CD4-positive, CD25-positive, alpha-beta regulatory T cell (primary cell): ENCODE data around the gene MYO1E. TPM values are rescaled to one million over a fixed set of nuclear protein-coding genes. Genes with fewer than 3 reads are reported as not detected.
"Not testable (repeated sequence)": the region's sequence is repeated elsewhere in the genome, so short reads cannot be mapped to it uniquely, and the experiment has no call there.

Experiments used
- ATAC-seq, 2 donors: fragments of 150-1000 bp; cut with Tn5 transposase; one replicate each; pipeline ENCODE4 v1.10.0; 2021; ENCODE audit warnings: low read depth in 2 of 2, moderate number of reproducible peaks in 2 of 2, moderate library complexity in 1 of 2
- DNase-seq, 3 donors: peaks; one replicate each; pipeline versions ENCODE4 v3.0.0 to v3.0.0-alpha.2; 2012 to 2022; ENCODE audit warnings: mixed read lengths in 1 of 3
- H3K27ac ChIP-seq: one replicate; pipeline ENCODE4 v1.7.0; 2013; ENCODE audit warnings: mild to moderate bottlenecking, low read length; ENCODE audit not compliant: insufficient read depth, poor library complexity, severe bottlenecking
- H3K27me3 ChIP-seq: one replicate; pipeline ENCODE4 v1.7.0; 2013; ENCODE audit warnings: low read length; ENCODE audit not compliant: control insufficient read depth, insufficient read depth
- H3K36me3 ChIP-seq: one replicate; pipeline ENCODE4 v1.7.0; 2013; ENCODE audit warnings: mild to moderate bottlenecking, low read length, moderate library complexity; ENCODE audit not compliant: control insufficient read depth, insufficient read depth
- H3K4me1 ChIP-seq: 2 replicates; pipeline ENCODE4 v1.7.0; 2013; ENCODE audit warnings: mild to moderate bottlenecking, low read length; ENCODE audit not compliant: insufficient read depth, control insufficient read depth, poor library complexity, severe bottlenecking
- H3K4me3 ChIP-seq: one replicate; pipeline ENCODE4 v1.7.0; 2013; ENCODE audit warnings: low read depth, mild to moderate bottlenecking, low read length, moderate library complexity
- H3K9me3 ChIP-seq, 2 experiments: 1 replicate in 1 of 2; 2 replicates in 1 of 2; pipeline ENCODE4 v1.7.0; 2013; ENCODE audit warnings: low read length in 2 of 2, mild to moderate bottlenecking in 1 of 2, moderate library complexity in 1 of 2; ENCODE audit not compliant: control insufficient read depth in 2 of 2
- H3K27ac Mint-ChIP-seq, 3 donors: one replicate each; pipeline ENCODE4 v1.8.0; 2020 to 2022; ENCODE audit warnings: mild to moderate bottlenecking in 3 of 3, mixed read lengths in 3 of 3, moderate library complexity in 2 of 3
- H3K27me3 Mint-ChIP-seq: one replicate; pipeline ENCODE4 v1.8.0; 2022; ENCODE audit warnings: mild to moderate bottlenecking, mixed read lengths
- H3K36me3 Mint-ChIP-seq: one replicate; pipeline ENCODE4 v1.8.0; 2020; ENCODE audit warnings: mixed read lengths
- H3K4me1 Mint-ChIP-seq, 4 donors: one replicate each; pipeline ENCODE4 v1.8.0; 2020 to 2022; ENCODE audit warnings: mixed read lengths in 4 of 4, mild to moderate bottlenecking in 1 of 4
- H3K4me3 Mint-ChIP-seq, 4 donors: one replicate each; pipeline ENCODE4 v1.8.0; 2020 to 2022; ENCODE audit warnings: mild to moderate bottlenecking in 4 of 4, mixed read lengths in 4 of 4, moderate library complexity in 3 of 4
- H3K9me3 Mint-ChIP-seq, 7 donors: one replicate each; pipeline ENCODE4 v1.8.0; 2020 to 2022; ENCODE audit warnings: mixed read lengths in 7 of 7, mild to moderate bottlenecking in 3 of 7, moderate library complexity in 2 of 7
- polyA plus RNA-seq, 4 donors: library from polyadenylated mRNA; unstranded; fragments of 300-500 nt; fragmentation: Illumina TruSeq; gene quantifications; one replicate each; pipeline ENCODE4 v1.2.3, GENCODE V29; 2021
- total RNA-seq: library from RNA; stranded (reverse); gene quantifications from one replicate; pipeline ENCODE4 v1.2.3, GENCODE V29; 2022

The MYO1E gene
- total and polyA plus RNA-seq, 5 donors from 2014 or later, result 0.14 to 1.6 (median 0.75) TPM

- peak overlapping the region; percentile 28 for H3K4me3 ChIP-seq
- Mint-ChIP-seq H3K4me3 (no peak overlapping the region), H3K9me3 (no peaks in the 10 kb centered on the region), H3K4me1 (peaks cover 9 to 27% (median 16%) of the 10 kb centered on the region in 4 donors), H3K36me3 (no peaks in the 10 kb centered on the region), H3K27ac (peak overlapping the region; percentile 10 to 77 (median 63)), H3K27me3 (no peaks in the 10 kb centered on the region)
- H3K36me3 ChIP-seq, result no peaks in the 10 kb centered on the region
- no peaks in the 10 kb centered on the region for H3K27me3 ChIP-seq
- no peaks in the 10 kb centered on the region for H3K4me1 ChIP-seq
- ATAC-seq (peak; percentile 87 to 88), DNase-seq (peak; percentile 41 to 80 (median 69))
- H3K9me3 ChIP-seq, result no peaks in the 10 kb centered on the region
- no peak overlapping the region for H3K27ac ChIP-seq
Observed at GRCh38 chr15:59138243-59138642, 234.4 kb downstream of the MYO1E start.

- peaks cover 9 to 27% (median 16%) of the 10 kb centered on the region in 4 donors for H3K4me1 Mint-ChIP-seq
- H3K27ac ChIP-seq, result no peak overlapping the region
- H3K27me3 Mint-ChIP-seq, result no peaks in the 10 kb centered on the region
- peak overlapping the region; percentile 2 to 77 (median 63) for H3K27ac Mint-ChIP-seq
- H3K4me3 ChIP-seq, result peak overlapping the region; percentile 28
- H3K36me3 ChIP-seq, result no peaks in the 10 kb centered on the region
- no peaks in the 10 kb centered on the region for H3K9me3 Mint-ChIP-seq
- ATAC-seq (no peak), DNase-seq (peak in 1 of 3 donors; percentile 29)
- H3K9me3 ChIP-seq, result no peaks in the 10 kb centered on the region
- H3K36me3 Mint-ChIP-seq, result no peaks in the 10 kb centered on the region
- H3K4me1 ChIP-seq, result no peaks in the 10 kb centered on the region
- H3K27me3 ChIP-seq, result no peaks in the 10 kb centered on the region
- H3K4me3 Mint-ChIP-seq, result peak overlapping the region in 2 of 4 donors; percentile 12 to 28
Observed at GRCh38 chr15:59137566-59137965, 235.1 kb downstream of the MYO1E start.

- no peaks in the 10 kb centered on the region for H3K27me3 Mint-ChIP-seq
- Histone ChIP-seq H3K27ac (no peak overlapping the region), H3K36me3 (no peaks in the 10 kb centered on the region), H3K4me3 (no peak overlapping the region), H3K27me3 (no peaks in the 10 kb centered on the region), H3K4me1 (no peaks in the 10 kb centered on the region), H3K9me3 (peaks cover 0 to 2% of the 10 kb centered on the region in 2 experiments)
- H3K4me1 Mint-ChIP-seq, result peaks cover 7 to 17% (median 12%) of the 10 kb centered on the region in 4 donors
- H3K4me3 Mint-ChIP-seq, result no peak overlapping the region
- H3K9me3 Mint-ChIP-seq, result peaks cover 0 to 11% (median 1%) of the 10 kb centered on the region in 7 donors
- H3K36me3 Mint-ChIP-seq, result no peaks in the 10 kb centered on the region
- ATAC-seq, result no peak
- H3K27ac Mint-ChIP-seq, result no peak overlapping the region
- DNase-seq, result no peak
Observed at GRCh38 chr15:59133929-59134427, 238.7 kb downstream of the MYO1E start.

DNA sequence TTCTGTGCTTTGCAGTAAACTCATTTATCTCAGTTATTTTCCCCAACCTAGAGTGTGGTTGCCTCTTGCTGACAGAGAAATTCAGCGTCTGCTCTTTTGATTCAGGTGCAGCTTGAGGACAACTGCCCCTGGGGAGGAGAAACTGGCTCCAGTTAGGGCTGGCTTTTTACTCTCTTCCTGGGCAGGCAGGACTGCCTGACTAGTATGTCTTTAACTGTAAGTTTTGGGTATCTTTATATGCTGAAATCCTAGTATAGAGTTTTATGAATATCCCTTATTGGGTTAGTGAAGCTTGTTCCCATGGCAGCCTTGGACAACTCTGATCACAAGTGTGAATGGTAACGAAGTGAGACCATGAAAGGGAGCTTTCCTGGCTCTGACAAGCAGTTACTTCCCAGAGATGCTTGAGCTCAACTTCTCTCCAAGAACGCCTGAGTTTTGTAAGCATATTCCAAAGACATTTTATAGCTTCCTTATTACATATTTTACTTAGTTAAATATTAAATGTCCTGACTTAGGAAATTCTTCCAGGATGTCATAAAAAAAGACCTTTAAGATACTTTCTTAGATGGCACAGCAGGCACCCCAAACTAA lies 240.6 kb downstream of the MYO1E start:
- Histone ChIP-seq H3K36me3 (no peaks in the 10 kb centered on the region), H3K27me3 (no peaks in the 10 kb centered on the region), H3K9me3 (peaks cover 0 to 2% of the 10 kb centered on the region in 2 experiments), H3K4me3 (no peak overlapping the region), H3K4me1 (no peaks in the 10 kb centered on the region), H3K27ac (no peak overlapping the region)
- Mint-ChIP-seq H3K4me1 (peaks cover 0 to 15% (median 6%) of the 10 kb centered on the region in 4 donors), H3K36me3 (peaks cover 7% of the 10 kb centered on the region), H3K9me3 (peaks cover 0 to 11% (median 5%) of the 10 kb centered on the region in 7 donors), H3K27ac (no peak overlapping the region), H3K4me3 (no peak overlapping the region), H3K27me3 (no peaks in the 10 kb centered on the region)
- ATAC-seq, result no peak
- no peak for DNase-seq

DNA sequence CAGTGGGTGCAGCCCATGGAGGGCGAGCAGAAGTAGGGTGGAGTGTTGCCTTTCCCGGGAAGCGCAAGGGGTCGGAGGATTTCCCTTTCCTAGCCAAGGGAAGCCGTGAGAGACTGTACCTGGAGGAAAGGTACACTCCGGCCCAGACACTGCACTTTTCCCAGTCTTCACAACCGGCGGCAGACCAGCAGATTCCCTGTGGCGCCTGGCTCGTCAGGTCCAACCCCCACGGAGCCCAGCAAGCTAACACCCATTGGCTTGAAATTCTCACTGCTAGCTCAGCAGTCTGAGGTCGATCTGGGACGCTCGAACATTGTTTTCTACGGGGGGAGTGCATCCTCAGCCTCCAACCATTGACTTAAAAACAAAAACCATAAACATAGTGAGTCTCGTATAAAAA lies 241.2 kb downstream of the MYO1E start:
- DNase-seq (no peak), ATAC-seq (no peak)
- Histone ChIP-seq H3K4me3 (no peak overlapping the region), H3K27ac (no peak overlapping the region), H3K9me3 (peaks cover 0 to 2% of the 10 kb centered on the region in 2 experiments), H3K4me1 (no peaks in the 10 kb centered on the region), H3K36me3 (no peaks in the 10 kb centered on the region), H3K27me3 (no peaks in the 10 kb centered on the region)
- no peak overlapping the region for H3K4me3 Mint-ChIP-seq
- peaks cover 0 to 15% (median 5%) of the 10 kb centered on the region in 4 donors for H3K4me1 Mint-ChIP-seq
- peaks cover 0 to 11% (median 5%) of the 10 kb centered on the region in 7 donors for H3K9me3 Mint-ChIP-seq
- H3K36me3 Mint-ChIP-seq, result peaks cover 9% of the 10 kb centered on the region
- H3K27me3 Mint-ChIP-seq, result no peaks in the 10 kb centered on the region
- no peak overlapping the region for H3K27ac Mint-ChIP-seq

DNA sequence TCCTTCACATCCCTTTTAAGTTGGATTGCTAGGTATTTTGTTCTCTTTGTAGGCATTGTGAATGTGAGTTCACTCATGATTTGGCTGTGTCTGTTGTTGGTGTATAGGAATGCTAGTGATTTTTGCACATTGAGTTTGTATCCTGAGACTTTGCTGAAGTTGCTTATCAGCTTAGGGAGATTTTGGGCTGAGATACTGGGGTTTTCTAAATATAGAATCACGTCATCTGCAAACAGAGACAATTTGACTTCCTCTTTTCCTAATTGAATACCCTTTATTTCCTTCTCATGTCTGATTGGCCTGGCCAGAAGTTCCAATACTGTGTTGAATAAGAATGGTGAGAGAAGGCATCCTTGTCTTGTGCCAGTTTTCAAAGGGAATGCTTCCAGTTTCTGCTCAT lies 245.4 kb downstream of the MYO1E start:
- H3K4me1 Mint-ChIP-seq, result peaks cover 0 to 15% (median 5%) of the 10 kb centered on the region in 4 donors
- not testable (repeated sequence) for H3K27me3 Mint-ChIP-seq, H3K27me3 ChIP-seq, H3K4me1 ChIP-seq, ATAC-seq, H3K9me3 ChIP-seq, H3K36me3 Mint-ChIP-seq, H3K4me3 Mint-ChIP-seq, H3K36me3 ChIP-seq, H3K27ac ChIP-seq, H3K4me3 ChIP-seq, DNase-seq, H3K27ac Mint-ChIP-seq
- peaks cover 0 to 11% (median 5%) of the 10 kb centered on the region in 7 donors for H3K9me3 Mint-ChIP-seq

DNA sequence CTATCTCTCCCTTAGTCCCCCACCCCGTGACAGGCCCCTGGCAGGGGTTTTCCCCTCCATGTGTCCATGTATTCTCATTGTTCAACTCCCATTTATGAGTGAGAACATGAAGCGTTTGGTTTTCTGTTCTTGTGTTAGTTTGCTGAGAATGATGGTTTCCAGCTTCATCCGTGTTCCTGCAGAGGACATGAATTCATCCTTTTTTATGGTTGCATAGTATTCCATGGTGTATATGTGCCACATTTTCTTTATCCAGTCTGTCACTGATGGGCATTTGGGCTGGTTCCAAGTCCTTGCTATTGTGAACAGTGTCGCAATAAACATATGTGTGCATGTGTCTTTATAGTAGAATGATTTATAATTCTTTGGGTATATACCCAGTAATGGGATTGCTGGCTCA lies 247.0 kb downstream of the MYO1E start:
- not testable (repeated sequence) for H3K4me3 ChIP-seq, H3K27me3 Mint-ChIP-seq, ATAC-seq, H3K9me3 ChIP-seq, H3K36me3 Mint-ChIP-seq, H3K4me1 ChIP-seq, DNase-seq, H3K36me3 ChIP-seq, H3K27me3 ChIP-seq, H3K4me3 Mint-ChIP-seq, H3K27ac ChIP-seq
- Mint-ChIP-seq H3K9me3 (peaks cover 0 to 11% (median 5%) of the 10 kb centered on the region in 7 donors), H3K4me1 (peaks cover 0 to 15% (median 7%) of the 10 kb centered on the region in 4 donors), H3K27ac (peak overlapping the region in 2 of 3 donors; percentile 20 to 41)

DNA sequence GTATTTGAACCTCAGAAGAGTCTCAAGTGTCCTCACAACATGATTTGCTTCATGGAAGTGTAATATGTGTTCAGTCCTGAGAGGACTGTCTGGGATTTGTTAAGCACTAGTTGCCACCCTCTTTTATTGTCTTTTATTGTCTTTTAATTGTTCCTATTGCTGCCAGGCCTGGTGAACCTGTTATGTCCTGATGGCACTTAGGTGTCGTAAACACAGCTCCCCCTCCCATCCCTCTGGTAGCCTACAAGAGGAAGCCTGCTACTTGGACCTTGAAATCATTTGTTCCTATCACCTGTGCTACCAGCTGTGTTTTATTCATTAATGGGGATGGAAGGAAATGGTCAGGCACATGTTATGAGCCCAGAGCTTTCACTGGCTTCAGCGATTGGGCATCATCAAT lies 248.4 kb downstream of the MYO1E start:
- Histone ChIP-seq H3K36me3 (no peaks in the 10 kb centered on the region), H3K27ac (no peak overlapping the region), H3K9me3 (no peaks in the 10 kb centered on the region), H3K27me3 (no peaks in the 10 kb centered on the region), H3K4me1 (no peaks in the 10 kb centered on the region), H3K4me3 (no peak overlapping the region)
- Mint-ChIP-seq H3K27ac (peak overlapping the region in 2 of 3 donors; percentile 15 to 32), H3K4me1 (peaks cover 0 to 20% (median 6%) of the 10 kb centered on the region in 4 donors), H3K4me3 (no peak overlapping the region), H3K9me3 (peaks cover 0 to 5% (median 0%) of the 10 kb centered on the region in 7 donors), H3K27me3 (no peaks in the 10 kb centered on the region), H3K36me3 (peaks cover 9% of the 10 kb centered on the region)
- DNase-seq (no peak), ATAC-seq (no peak)
